Measurements from ENCODE around the gene GNL1. TPM values are rescaled to one million over a fixed set of nuclear protein-coding genes. Genes with fewer than 3 reads are reported as not detected.
A peak's percentile ranks its signal among the peaks of the same experiment; 100 is the strongest.

The GNL1 gene
- total and polyA plus RNA-seq, 2 donors (not counting 3 experiments of a cell fraction or from before 2014, with no cell fraction given), result 58.4 to 87.3 TPM

- ChIA-PET POLR2A (no interaction called here), CTCF (no interaction called here)
- intact Hi-C loops (cut with micrococcal nuclease), result no loop called here
- Histone ChIP-seq H3K9me1 (replicated peaks; ENCODE audit: control insufficient read depth, extremely low read depth, insufficient read depth, low read length) (no peaks in the 10 kb centered on the region), H3K4me1 (ENCODE audit: control insufficient read depth, extremely low read depth, insufficient read depth, low read length) (peaks cover 5% of the 10 kb centered on the region), H3K27me3 (ENCODE audit: control insufficient read depth in 2 of 2, insufficient read depth in 2 of 2, low read length in 2 of 2) (no peaks in the 10 kb centered on the region), H3K79me2 (ENCODE audit: control insufficient read depth, insufficient read depth, low read length) (no peaks in the 10 kb centered on the region), H2AFZ (ENCODE audit: low read depth, low read length) (peak overlapping the region; percentile 9), H3K4me3 (replicated peaks in 1 of 3; ENCODE audit: insufficient read depth in 1 of 3, low read depth in 1 of 3, low read length in 3 of 3) (no peak overlapping the region), H3K9ac (replicated peaks; ENCODE audit: extremely low read depth, insufficient read depth, low read length) (no peak overlapping the region), H3K9me3 (replicated peaks; ENCODE audit: control insufficient read depth, insufficient read depth, low read length) (no peaks in the 10 kb centered on the region), H4K20me1 (replicated peaks; ENCODE audit: control insufficient read depth, extremely low read depth, insufficient read depth, low read length) (no peaks in the 10 kb centered on the region), H3K27ac (ENCODE audit: insufficient read depth, low read depth, low read length) (peak overlapping the region; percentile 98), H3K4me2 (ENCODE audit: insufficient read depth, low read length) (no peak overlapping the region), H3K36me3 (ENCODE audit: control insufficient read depth in 2 of 2, extremely low read depth in 1 of 2, insufficient read depth in 2 of 2, low read length in 2 of 2) (no peaks in the 10 kb centered on the region)
- dilution Hi-C loops (cut with MboI; ENCODE audit: extremely low pct_ligation_motif_present, low sequenced_read_pairs), result no loop called here
- DNase-seq (ENCODE audit: low read depth, low spot score) (no peak), FAIRE-seq (no peak)
- TF ChIP-seq JUN (IDR thresholded peaks at IDR 0.05; ENCODE audit: borderline replicate concordance, insufficient read depth, insufficient read length, low read depth) (no peak), MYC (IDR thresholded peaks at IDR 0.05; ENCODE audit: low read depth, low read length) (no peak), CTCF (IDR thresholded peaks at IDR 0.05; ENCODE audit: extremely low read depth in 1 of 2, insufficient read depth in 1 of 2, low read depth in 1 of 2, low read length in 2 of 2) (no peak), GATA2 (IDR thresholded peaks at IDR 0.05; ENCODE audit: insufficient read depth, insufficient read length, low read depth, low read length) (no peak), MAX (IDR thresholded peaks at IDR 0.05; ENCODE audit: insufficient read depth, insufficient read length) (no peak), FOS (IDR thresholded peaks at IDR 0.05; ENCODE audit: borderline replicate concordance, insufficient read depth, low read length) (no peak), POLR2A (IDR thresholded peaks at IDR 0.05; ENCODE audit: low read depth, low read length) (no peak), EZH2 (IDR thresholded peaks at IDR 0.05; ENCODE audit: borderline replicate concordance, low read depth, low read length, severe bottlenecking) (no peak), POLR2AphosphoS5 (IDR thresholded peaks at IDR 0.05; ENCODE audit: insufficient read depth, low read depth, low read length) (no peak)
- BruUV-seq (replicated peaks), result no TSS peak
Measured at GRCh38 chr6:30515106-30515505, 41.2 kb downstream of the GNL1 start.
